ENCODE results near the gene COL11A1. TPM values are rescaled to one million over a fixed set of nuclear protein-coding genes. Genes with fewer than 3 reads are reported as not detected.
"Not testable (repeated sequence)": the region's sequence is repeated elsewhere in the genome, so short reads cannot be mapped to it uniquely, and the experiment has no call there.

The COL11A1 gene
- total RNA-seq, 1 donor from 2014 or later, result not detected

- intact Hi-C loops (cut with micrococcal nuclease), result no loop called here
Measured at GRCh38 chr1:102840741-102841140, 267.6 kb downstream of the COL11A1 start.

GRCh38 chr1:102838016-102838415 is 270.3 kb downstream of the COL11A1 start:
- intact Hi-C loops (cut with micrococcal nuclease), result no loop called here

- intact Hi-C loops (cut with micrococcal nuclease), result no loop called here
Measured at GRCh38 chr1:102837551-102837950, 270.8 kb downstream of the COL11A1 start.

GRCh38 chr1:102836991-102837390 is 271.3 kb downstream of the COL11A1 start:
- intact Hi-C loops (cut with micrococcal nuclease), result no loop called here

GRCh38 chr1:102834688-102835320 is 273.5 kb downstream of the COL11A1 start:
- intact Hi-C loops (cut with micrococcal nuclease), result no loop called here

- intact Hi-C loops (cut with micrococcal nuclease), result no loop called here
Measured at GRCh38 chr1:102833151-102833550, 275.2 kb downstream of the COL11A1 start.

- intact Hi-C loops (cut with micrococcal nuclease), result not testable (repeated sequence)
Measured at GRCh38 chr1:102826706-102827105, 281.6 kb downstream of the COL11A1 start.
